UCSD-AML1 (cell line): ENCODE results near the gene DDAH1.
"Not testable (repeated sequence)": the region's sequence is repeated elsewhere in the genome, so short reads cannot be mapped to it uniquely, and the experiment has no call there.

Experiments
- DNase-seq: peaks from one replicate; lab custom pipeline; 2025; ENCODE audit not compliant: unreplicated experiment; lab: John Stamatoyannopoulos, UW

Gene DDAH1

GRCh38 chr1:85361606-85362296, 103.2 kb downstream of the DDAH1 start:
- no peak for DNase-seq

- no peak for DNase-seq
Measured at GRCh38 chr1:85360730-85361493, 104.0 kb downstream of the DDAH1 start.

DNA sequence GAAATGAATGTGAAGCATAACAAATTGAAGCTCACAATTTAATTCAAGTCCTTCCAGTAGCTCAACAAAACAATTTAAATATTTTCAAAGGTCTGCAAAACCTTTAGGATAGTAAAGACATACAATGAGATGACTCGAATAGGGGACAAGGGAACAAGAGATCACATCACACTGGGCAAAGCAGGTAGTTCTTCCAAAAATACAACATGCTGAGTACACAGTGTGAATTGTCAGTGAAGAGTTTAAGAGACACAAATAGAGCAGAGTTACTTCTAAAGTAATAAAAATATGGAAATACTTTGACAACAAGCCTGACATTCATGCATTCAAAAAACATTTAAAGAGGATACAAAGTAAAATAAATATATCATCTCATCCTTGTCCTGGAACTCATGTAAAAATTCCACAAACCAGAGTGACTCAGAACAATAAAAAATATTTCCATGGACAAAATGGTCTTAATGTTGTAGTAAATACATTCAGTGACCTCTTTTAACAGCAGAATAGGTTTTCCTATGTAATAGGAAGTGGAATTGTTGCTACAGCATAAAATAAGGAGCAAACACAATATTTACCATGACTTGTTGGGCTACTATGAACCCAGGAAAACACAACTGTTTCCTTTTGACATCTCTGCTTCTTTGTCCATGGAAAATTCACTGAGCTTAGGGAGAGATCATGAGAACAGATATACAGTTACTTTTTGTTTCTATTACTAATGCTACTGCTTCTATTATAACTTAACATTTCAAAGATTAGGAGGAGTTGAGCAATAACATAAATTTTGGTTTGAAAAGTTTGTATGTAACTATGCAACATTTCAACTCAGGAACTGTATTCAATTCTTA, 104.9 kb downstream of the DDAH1 start:
- no peak for DNase-seq

- DNase-seq = no peak
Measured at GRCh38 chr1:85358702-85359438, 106.1 kb downstream of the DDAH1 start.

DNA sequence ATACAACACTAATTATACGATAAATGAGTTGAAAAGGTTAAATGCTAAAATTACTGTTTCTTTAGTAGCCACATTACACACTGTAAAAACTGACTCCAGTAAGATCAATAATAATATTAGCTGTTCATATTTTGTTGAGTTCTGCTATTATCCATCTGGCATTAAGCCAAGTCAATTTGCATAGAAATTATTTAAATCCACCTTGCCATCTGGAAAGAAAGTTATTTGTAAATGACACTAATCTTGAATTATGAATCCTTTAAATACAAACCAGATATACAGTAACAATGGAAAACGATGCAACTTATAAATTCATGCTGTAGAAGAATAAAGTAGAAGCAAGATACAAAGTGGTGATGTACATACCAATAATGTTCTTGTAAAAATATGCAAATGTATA, 107.1 kb downstream of the DDAH1 start:
- no peak for DNase-seq

- DNase-seq = no peak
Measured at GRCh38 chr1:85356130-85356529, 108.8 kb downstream of the DDAH1 start.

DNA sequence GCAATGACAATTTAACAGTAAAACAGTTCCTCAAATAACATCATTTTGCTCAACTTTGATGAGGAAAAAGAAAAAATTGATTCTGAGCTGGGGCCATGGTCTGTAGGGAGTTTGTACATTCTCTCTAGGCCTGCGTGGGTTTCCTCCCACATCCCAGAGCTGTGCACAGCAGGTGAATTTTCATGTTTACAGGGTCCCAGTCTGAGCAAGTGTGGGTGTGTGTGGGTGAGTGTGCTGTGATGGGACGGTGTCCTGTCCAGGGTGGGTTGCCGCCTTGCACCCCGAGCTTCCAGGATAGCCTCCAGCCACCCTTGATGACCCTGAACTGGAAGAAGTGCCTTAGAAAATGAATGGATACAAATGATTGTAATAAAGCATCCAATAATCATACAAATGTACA, 112.9 kb downstream of the DDAH1 start:
- no peak for DNase-seq

GRCh38 chr1:85351202-85351828, 113.6 kb downstream of the DDAH1 start:
- no peak for DNase-seq

DNA sequence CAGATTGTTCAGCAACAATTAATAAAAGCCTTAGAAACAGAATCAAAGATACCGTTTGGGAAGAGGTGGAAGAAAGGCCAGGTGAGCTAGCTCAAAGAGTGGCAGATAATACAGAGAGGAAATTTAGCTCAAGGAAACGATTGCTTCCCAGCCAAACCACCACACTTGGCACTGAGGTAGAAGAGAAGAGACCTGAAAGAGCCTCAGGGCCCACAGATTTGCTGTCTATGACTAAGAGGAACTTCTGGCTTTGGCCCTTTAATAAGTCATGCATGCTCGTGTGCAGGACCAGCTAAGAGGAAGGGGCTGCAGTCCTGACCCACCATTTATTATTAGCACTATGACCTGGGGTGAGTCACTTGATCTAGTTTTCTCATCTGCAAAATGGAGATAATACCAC, 115.7 kb downstream of the DDAH1 start:
- DNase-seq = no peak

- no peak for DNase-seq
Measured at GRCh38 chr1:85347908-85348307, 117.1 kb downstream of the DDAH1 start.

- not testable (repeated sequence) for DNase-seq
Measured at GRCh38 chr1:85347275-85347674, 117.7 kb downstream of the DDAH1 start.

DNA sequence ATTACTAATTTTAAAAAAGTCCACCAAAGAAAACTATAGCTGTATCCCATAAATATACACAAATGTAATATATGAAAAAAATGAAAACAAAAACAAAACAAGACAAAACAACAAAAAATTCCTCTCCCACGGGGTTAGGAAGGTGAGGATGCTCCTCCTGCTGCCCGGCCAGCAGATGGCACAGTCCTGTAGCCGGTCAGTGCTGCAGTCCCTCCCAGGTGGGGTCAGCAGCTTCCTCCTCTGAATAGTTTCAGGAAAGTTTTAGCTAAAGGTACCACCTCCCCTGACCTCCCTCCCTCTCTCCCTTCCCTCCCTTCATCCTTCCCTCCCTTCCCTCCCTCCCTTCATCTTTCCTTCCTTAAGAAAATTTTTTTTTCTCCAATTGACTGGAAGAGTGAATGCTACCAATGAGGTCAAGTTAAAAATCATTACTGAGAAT, 120.7 kb downstream of the DDAH1 start:
- DNase-seq = peak; percentile 11

DNA sequence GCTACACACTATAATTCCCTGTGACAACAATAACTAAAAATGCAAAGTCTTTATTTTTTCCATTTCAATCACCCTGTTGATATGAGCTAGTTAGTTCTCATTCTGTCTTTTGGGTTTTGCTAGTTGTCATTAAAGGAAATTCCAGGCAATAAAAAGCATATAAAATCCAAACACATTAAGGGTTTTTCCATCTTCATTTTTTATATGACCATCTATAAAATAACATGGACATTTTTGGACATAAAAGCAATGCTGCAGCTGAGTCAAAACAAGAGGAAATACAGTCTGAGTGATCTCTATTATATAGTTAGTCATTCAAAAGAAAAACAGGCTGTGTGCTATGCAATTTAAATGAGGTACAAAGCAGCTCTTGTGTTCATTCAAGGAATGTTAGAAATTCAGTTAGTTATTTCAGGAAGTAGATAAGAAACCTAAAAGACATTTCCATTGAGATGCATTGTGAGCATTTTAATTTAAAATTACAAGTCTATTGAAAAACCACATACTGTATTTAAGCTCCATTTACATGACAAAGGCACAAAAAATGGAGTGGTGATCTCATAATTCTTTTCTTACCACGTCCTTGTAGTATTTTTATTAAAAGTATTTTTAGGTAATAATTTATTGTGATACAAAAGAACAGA, 121.2 kb downstream of the DDAH1 start:
- DNase-seq = no peak

DNA sequence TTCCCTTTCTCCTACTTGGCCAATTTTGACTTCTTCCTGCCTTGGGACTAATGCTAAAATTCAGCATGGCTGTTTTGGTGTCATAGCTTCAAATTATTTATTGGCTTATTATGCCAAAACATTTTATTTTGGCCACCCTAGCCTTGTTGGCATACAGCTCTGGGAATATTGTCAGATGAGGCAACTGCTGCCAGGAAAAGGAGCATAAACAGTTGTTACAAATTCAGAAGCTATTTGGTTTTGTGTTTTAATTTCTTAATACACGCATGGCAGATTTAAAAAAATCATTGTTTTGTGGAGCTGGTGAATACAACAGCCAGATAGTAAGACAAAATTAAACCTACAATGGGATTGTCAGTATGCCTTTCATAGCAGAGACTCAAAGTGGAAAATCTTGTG, 121.7 kb downstream of the DDAH1 start:
- DNase-seq = no peak

GRCh38 chr1:85342207-85342606, 122.8 kb downstream of the DDAH1 start:
- DNase-seq = no peak

GRCh38 chr1:85340427-85340826, 124.5 kb downstream of the DDAH1 start:
- DNase-seq = no peak

GRCh38 chr1:85339656-85340399, 125.1 kb downstream of the DDAH1 start:
- DNase-seq = no peak

DNA sequence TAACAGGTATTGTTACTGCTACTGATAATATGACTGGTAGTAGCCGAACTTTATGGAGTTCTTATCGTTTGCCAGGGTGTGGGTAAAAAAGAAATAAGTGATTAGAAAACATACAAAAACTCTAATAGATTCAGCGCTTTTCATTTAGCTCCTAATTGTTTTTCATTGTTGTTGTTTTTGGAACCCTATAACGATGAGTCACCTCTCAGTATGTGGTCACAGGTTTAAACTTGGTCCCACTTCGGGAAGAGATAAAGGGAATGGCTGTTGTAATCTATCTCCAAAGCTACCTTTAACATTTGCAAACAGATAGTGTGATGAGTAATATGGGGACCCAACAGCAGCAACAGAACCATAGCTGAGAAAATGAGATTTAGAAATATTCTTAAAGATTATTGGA, 125.9 kb downstream of the DDAH1 start:
- DNase-seq = no peak

DNA sequence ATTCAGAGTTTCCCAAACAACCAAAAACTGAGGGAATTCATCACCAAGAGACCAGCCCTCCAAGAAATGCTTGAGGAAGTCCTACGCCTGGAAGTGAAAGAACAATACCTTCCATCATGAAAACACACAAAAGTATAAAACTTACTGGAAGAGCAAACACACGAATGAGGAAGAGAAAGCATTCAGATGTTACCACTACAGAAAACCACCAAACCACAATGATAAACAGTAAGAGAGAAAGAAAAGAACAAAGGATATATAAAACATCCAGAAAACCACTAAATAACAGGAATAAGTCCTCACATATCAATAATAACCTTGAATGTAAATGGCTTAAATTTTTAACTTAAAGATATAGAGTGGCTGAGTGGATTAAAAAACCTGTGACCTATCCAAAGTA, 130.0 kb downstream of the DDAH1 start:
- no peak for DNase-seq
